HCT116 (cell line): Measurements from ENCODE around the gene CIAO2B. TPM values are rescaled to one million over a fixed set of nuclear protein-coding genes. Genes with fewer than 3 reads are reported as not detected.
"Not testable (repeated sequence)": the region's sequence is repeated elsewhere in the genome, so short reads cannot be mapped to it uniquely, and the experiment has no call there.

ENCODE experiments used
- ATAC-seq: fragments of 200-7000 bp; cut with Tn5 transposase; 2 replicates; pipeline ENCODE4 v1.9.1; 2020; ENCODE audit warnings: mild to moderate bottlenecking, moderate library complexity
- BruUV-seq: library from RNA; stranded (reverse); fragments of 400-500 nt; replicated peaks from 2 replicates; lab custom pipeline; 2021; lab: Mats Ljungman, UMichigan
- CTCF ChIA-PET: fragments of 300-600 bp; sonication (Branson Sonifier 250); formaldehyde crosslinking; loops from one replicate; lab custom pipeline; 2021; ENCODE audit warnings: antibody characterized with exemption; lab: Charles Lee
- POLR2A ChIA-PET: fragments of 300-600, 350-600 bp; sonication (Branson Sonifier 250); formaldehyde crosslinking; loops from one replicate; lab custom pipeline; 2021; ENCODE audit warnings: antibody characterized with exemption; lab: Charles Lee
- RAD21 ChIA-PET, 2 experiments: fragments of 300-600 bp; sonication (Branson Sonifier 250); formaldehyde crosslinking; loops; one replicate each; lab custom pipeline; 2023; ENCODE audit warnings: low total read pairs in 2 of 2; ENCODE audit not compliant: uncharacterized antibody in 2 of 2, unreplicated experiment in 2 of 2, low non-redundant PET in 1 of 2; lab: Charles Lee
- DNase-seq: peaks from one replicate; pipeline ENCODE4 v3.0.0-alpha.2; 2010; ENCODE audit warnings: low read depth, low spot score
- H2AFZ ChIP-seq: fragments of 200-600 bp; shearing (Covaris generic), sonication (generic); 2 replicates; pipeline ENCODE4 v1.6.1; 2017; ENCODE audit warnings: low read depth, mixed run types, mixed read lengths, antibody characterized with exemption, low read length; ENCODE audit not compliant: poor library complexity, severe bottlenecking
- H3K27ac ChIP-seq: 2 replicates; pipeline ENCODE4 v1.5.1; 2012; ENCODE audit warnings: low read depth, low read length
- H3K27me3 ChIP-seq: fragments of 200-600 bp; sonication (generic); 2 replicates; pipeline ENCODE4 v1.6.1; 2016; ENCODE audit warnings: mixed run types, low read length, mixed read lengths; ENCODE audit not compliant: insufficient read depth
- H3K36me3 ChIP-seq, 2 experiments: fragments of 200-500 bp in 1 of 2; fragments of 200-600 bp in 1 of 2; sonication (Bioruptor generic) in 1 of 2; sonication (generic) in 1 of 2; 2 replicates each; pipeline versions ENCODE4 v1.5.1 to v1.6.1; 2014 to 2016; ENCODE audit warnings: low read length in 2 of 2, inconsistent platforms in 1 of 2, mixed read lengths in 1 of 2, mixed run types in 1 of 2; ENCODE audit not compliant: insufficient read depth in 2 of 2, control insufficient read depth in 1 of 2
- H3K4me1 ChIP-seq, 2 experiments: fragments of 200-600 bp in 1 of 2; sonication (generic) in 1 of 2; 2 replicates each; pipeline versions ENCODE4 v1.5.1 to v1.6.1; 2012 to 2017; ENCODE audit warnings: low read length in 2 of 2, inconsistent platforms in 1 of 2, mild to moderate bottlenecking in 1 of 2, mixed read lengths in 1 of 2, mixed run types in 1 of 2, moderate library complexity in 1 of 2; ENCODE audit not compliant: insufficient read depth in 2 of 2, control insufficient read depth in 1 of 2
- H3K4me2 ChIP-seq: fragments of 200-600 bp; sonication (generic); 2 replicates; pipeline ENCODE4 v1.6.1; 2017; ENCODE audit warnings: mixed run types, low read length, mixed read lengths
- H3K4me3 ChIP-seq, 2 experiments: fragments of 200-600 bp in 1 of 2; sonication (generic) in 1 of 2; replicated peaks in 1 of 2; 2 replicates each; pipeline ENCODE4 v1.5.1; 2011 to 2016; ENCODE audit warnings: low read length in 2 of 2, control low read depth in 1 of 2, low read depth in 1 of 2, mild to moderate bottlenecking in 1 of 2, mixed read lengths in 1 of 2, mixed run types in 1 of 2
- H3K79me2 ChIP-seq: fragments of 200-600 bp; sonication (generic); 2 replicates; pipeline ENCODE4 v1.6.1; 2017; ENCODE audit warnings: mild to moderate bottlenecking, mixed run types, low read length, moderate library complexity, mixed read lengths; ENCODE audit not compliant: insufficient read depth
- H3K9ac ChIP-seq: fragments of 200-600 bp; sonication (generic); 2 replicates; pipeline ENCODE4 v1.6.1; 2016; ENCODE audit warnings: low read length, mixed read lengths
- H3K9me2 ChIP-seq: fragments of 200-600 bp; sonication (generic), shearing (Covaris generic); 2 replicates; pipeline ENCODE4 v1.6.1; 2017; ENCODE audit warnings: mixed run types, mild to moderate bottlenecking, moderate library complexity; ENCODE audit not compliant: insufficient read depth
- H3K9me3 ChIP-seq, 2 experiments: fragments of 200-500 bp in 1 of 2; fragments of 200-600 bp in 1 of 2; sonication (Bioruptor generic) in 1 of 2; sonication (generic) in 1 of 2; 2 replicates each; pipeline ENCODE4 v1.6.1; 2014 to 2017; ENCODE audit warnings: low read length in 2 of 2, mixed read lengths in 2 of 2, inconsistent platforms in 1 of 2, low read depth in 1 of 2, mild to moderate bottlenecking in 1 of 2, mixed run types in 1 of 2, moderate library complexity in 1 of 2; ENCODE audit not compliant: control insufficient read depth in 1 of 2, insufficient read depth in 1 of 2
- H4K20me1 ChIP-seq: fragments of 200-600 bp; sonication (generic), shearing (Covaris generic); 2 replicates; pipeline ENCODE4 v1.6.1; 2017; ENCODE audit warnings: mixed run types, mild to moderate bottlenecking, moderate library complexity; ENCODE audit not compliant: insufficient read depth
- ATF3 ChIP-seq: IDR thresholded peaks from 2 replicates; pipeline ENCODE4 v1.6.1; 2012
- CEBPB ChIP-seq: IDR thresholded peaks from 2 replicates; pipeline ENCODE4 v1.6.1; 2012; ENCODE audit warnings: low read depth
- CTCF ChIP-seq, 3 experiments: fragments of 200-600 bp in 1 of 3; sonication (generic) in 1 of 3; IDR thresholded peaks in 2 of 3; conservative IDR thresholded peaks in 1 of 3; 2 replicates each; pipeline ENCODE4 v1.5.1; 2012 to 2017; ENCODE audit warnings: low read depth in 2 of 3, low read length in 2 of 3, antibody characterized with exemption in 1 of 3, borderline replicate concordance in 1 of 3, control low read depth in 1 of 3, mild to moderate bottlenecking in 1 of 3, mixed read lengths in 1 of 3, mixed run types in 1 of 3, moderate library complexity in 1 of 3; ENCODE audit not compliant: insufficient read depth in 1 of 3
- EGR1 ChIP-seq: IDR thresholded peaks from 2 replicates; pipeline ENCODE4 v1.6.1; 2012; ENCODE audit warnings: low read depth
- EZH2 ChIP-seq: fragments of 200-600 bp; sonication (generic); IDR thresholded peaks from 2 replicates; pipeline ENCODE4 v1.6.1; 2017; ENCODE audit warnings: antibody characterized with exemption, mixed run types
- EZH2phosphoT487 ChIP-seq: fragments of 200-600 bp; IDR thresholded peaks from 2 replicates; pipeline ENCODE4 v1.6.1; 2018; ENCODE audit warnings: antibody characterized with exemption, borderline replicate concordance
- JUND ChIP-seq: IDR thresholded peaks from 2 replicates; pipeline ENCODE4 v1.6.1; 2012
- MAX ChIP-seq: IDR thresholded peaks from 2 replicates; pipeline ENCODE4 v1.6.1; 2012
- POLR2A ChIP-seq: IDR thresholded peaks from 2 replicates; pipeline ENCODE4 v1.7.0; 2011; ENCODE audit warnings: borderline replicate concordance; ENCODE audit not compliant: insufficient read depth, insufficient read length; ENCODE audit errors: extremely low read depth
- RAD21 ChIP-seq: IDR thresholded peaks from 2 replicates; pipeline ENCODE4 v1.6.1; 2012; ENCODE audit warnings: low read depth, mild to moderate bottlenecking
- SIN3A ChIP-seq: IDR thresholded peaks from 2 replicates; pipeline ENCODE4 v1.6.1; 2012; ENCODE audit warnings: low read depth
- SP1 ChIP-seq: IDR thresholded peaks from 2 replicates; pipeline ENCODE4 v1.6.1; 2012; ENCODE audit warnings: low read depth
- SRF ChIP-seq: IDR thresholded peaks from 2 replicates; pipeline ENCODE4 v1.6.1; 2012; ENCODE audit warnings: low read depth
- YY1 ChIP-seq: IDR thresholded peaks from 2 replicates; pipeline ENCODE4 v1.6.1; 2011; ENCODE audit warnings: low read length, low read depth, moderate library complexity, mild to moderate bottlenecking; ENCODE audit not compliant: insufficient replicate concordance; ENCODE audit errors: extremely low read depth
- ZBTB33 ChIP-seq: IDR thresholded peaks from 2 replicates; pipeline ENCODE4 v1.6.1; 2011; ENCODE audit warnings: mild to moderate bottlenecking, low read length, moderate library complexity; ENCODE audit not compliant: insufficient replicate concordance; ENCODE audit errors: extremely low read depth
- ZNF274 ChIP-seq: fragments of 200-500 bp; sonication (Bioruptor generic); IDR thresholded peaks from 2 replicates; pipeline ENCODE4 v1.6.1; 2014; ENCODE audit warnings: mild to moderate bottlenecking, low read depth, low read length, inconsistent platforms
- intact Hi-C: fragments of 100-400 bp; cut with micrococcal nuclease; formaldehyde crosslinking; loops from 2 replicates; pipeline ENCODE4 v1.10.0; 2022
- total RNA-seq: library from RNA; stranded (reverse); gene quantifications from one replicate; pipeline ENCODE4 v1.2.1, GENCODE V29; 2021; ENCODE audit not compliant: unreplicated experiment

The CIAO2B gene
- total RNA-seq, 1 experiment from 2014 or later, result 113 TPM

- H3K9me3 ChIP-seq, H3K27me3 ChIP-seq, H3K9ac ChIP-seq, H3K4me3 ChIP-seq, H3K4me2 ChIP-seq, RAD21 ChIA-PET, BruUV-seq, DNase-seq, H3K79me2 ChIP-seq, H3K9me2 ChIP-seq, H3K27ac ChIP-seq, H3K36me3 ChIP-seq, ATAC-seq, POLR2A ChIA-PET, H4K20me1 ChIP-seq, intact Hi-C loops, H2AFZ ChIP-seq: not testable (repeated sequence)
- H3K4me1 ChIP-seq, result peaks cover 36 to 62% of the 10 kb centered on the region in 2 experiments
- CTCF ChIA-PET, result interaction anchor here (1.2 to 2.7 kb wide), 3 partner anchors 13 to 181 kb away, joined by 3 to 8 read pairs (median 5); partner anchors contain the start of gene CES3
Observed at GRCh38 chr16:66974156-66974931, 40.1 kb upstream of the CIAO2B start.

- Histone ChIP-seq H3K79me2 (no peaks in the 10 kb centered on the region), H3K9me3 (no peaks in the 10 kb centered on the region), H4K20me1 (no peaks in the 10 kb centered on the region), H3K9ac (no peak overlapping the region), H3K4me1 (peaks cover 37 to 62% of the 10 kb centered on the region in 2 experiments), H2AFZ (no peak overlapping the region), H3K36me3 (no peaks in the 10 kb centered on the region), H3K4me3 (no peak overlapping the region), H3K27ac (no peak overlapping the region), H3K9me2 (no peaks in the 10 kb centered on the region), H3K27me3 (no peaks in the 10 kb centered on the region), H3K4me2 (peak overlapping the region; percentile 80; the same call in 1 of the 2 replicates)
- DNase-seq (no peak), ATAC-seq (no peak)
- intact Hi-C loops, result no loop called here
- BruUV-seq, result no TSS peak
- POLR2A ChIA-PET, result no interaction called here
- RAD21 ChIA-PET, result no interaction called here
- CTCF ChIA-PET, result interaction anchor here (1.2 to 2.7 kb wide), 3 partner anchors 13 to 182 kb away, joined by 3 to 8 read pairs (median 5); partner anchors contain the start of gene CES3
- TF ChIP-seq POLR2A (no peak), MAX (no peak), ATF3 (no peak), CEBPB (no peak), EGR1 (no peak), EZH2 (no peak), JUND (no peak), ZBTB33 (no peak), SIN3A (no peak), YY1 (no peak), EZH2phosphoT487 (no peak), CTCF (IDR thresholded peaks at IDR 0.05 in 2 of 3, conservative IDR thresholded peaks at IDR 0.05 in 1 of 3; ENCODE audit: borderline replicate concordance in 1 of 3, insufficient read depth in 1 of 3, low read depth in 2 of 3, low read length in 2 of 3) (no peak), ZNF274 (no peak), SP1 (no peak), SRF (no peak), RAD21 (no peak)
Observed at GRCh38 chr16:66973716-66974115, 39.5 kb upstream of the CIAO2B start.
